ENCODE results near the gene PPP2R5D. TPM values are rescaled to one million over a fixed set of nuclear protein-coding genes. Genes with fewer than 3 reads are reported as not detected.
A peak's percentile ranks its signal among the peaks of the same experiment; 100 is the strongest.

Gene PPP2R5D
- total and polyA plus RNA-seq, 9 of the 15 experiments (the other 6 are each of a cell fraction or from before 2014, with no cell fraction given): 1.3 to 96.1 (median 38.4) TPM

GRCh38 chr6:43059168-43060033, 75.0 kb downstream of the PPP2R5D start, which contains the start of the genes KLC4 and MRPL2 (continued):
- peak in 1 of 2 experiments; percentile 55; a peak in 2 of 4 replicates for TF ChIP-seq RCOR1 (IDR thresholded peaks at IDR 0.05; ENCODE audit: borderline replicate concordance in 1 of 2, low read depth in 2 of 2, low read length in 2 of 2)
- no peak for TF ChIP-seq ZC3H4 (CRISPR knock-in tag; IDR thresholded peaks at IDR 0.05; ENCODE audit: borderline replicate concordance)
- TF ChIP-seq TEAD1 (CRISPR knock-in tag; IDR thresholded peaks at IDR 0.05): no peak
- TF ChIP-seq TCF3 (CRISPR knock-in tag; IDR thresholded peaks at IDR 0.05): no peak
- TF ChIP-seq KDM1A (IDR thresholded peaks at IDR 0.05): no peak
- peak; percentile 47 for TF ChIP-seq FOS (IDR thresholded peaks at IDR 0.05; ENCODE audit: extremely low read depth, insufficient read length)
- no peak for TF ChIP-seq CC2D1A (IDR thresholded peaks at IDR 0.05)
- TF ChIP-seq FUS (optimal IDR thresholded peaks at IDR 0.05; ENCODE audit: low read depth, low read length): no peak
- no peak; the same call in 1 of the 2 replicates for TF ChIP-seq SMAD3 (CRISPR knock-in tag; conservative IDR thresholded peaks at IDR 0.05)
- no peak for TF ChIP-seq SIRT6 (IDR thresholded peaks at IDR 0.05; ENCODE audit: low read depth, low read length)
- peak; percentile 75; the same call in 1 of the 2 replicates for TF ChIP-seq HLTF (IDR thresholded peaks at IDR 0.05)
- TF ChIP-seq ZNF316 (IDR thresholded peaks at IDR 0.05): no peak
- TF ChIP-seq SLC30A9 (CRISPR knock-in tag; IDR thresholded peaks at IDR 0.05): no peak
- no peak for TF ChIP-seq ZBTB5 (IDR thresholded peaks at IDR 0.05)
- TF ChIP-seq CBFB (CRISPR knock-in tag; IDR thresholded peaks at IDR 0.05): no peak
- 0 out of 2 replicates have a peak, but pooled peaks have one; percentile 35 for TF ChIP-seq HDAC6 (IDR thresholded peaks at IDR 0.05; ENCODE audit: low read depth, low read length)
- no peak for TF ChIP-seq KLF10 (CRISPR knock-in tag; IDR thresholded peaks at IDR 0.05)
- no peak for TF ChIP-seq SRSF3 (IDR thresholded peaks at IDR 0.05; ENCODE audit: insufficient read depth, low read length)
- no peak for TF ChIP-seq BRCA1 (IDR thresholded peaks at IDR 0.05)
- TF ChIP-seq BRCA1 (CRISPR knock-in tag; IDR thresholded peaks at IDR 0.05): no peak
- TF ChIP-seq PRPF4 (IDR thresholded peaks at IDR 0.05; ENCODE audit: insufficient read depth, low read depth, low read length, poor library complexity, severe bottlenecking): no peak
- TF ChIP-seq BACH1 (tag; IDR thresholded peaks at IDR 0.05): no peak
- TF ChIP-seq ZNF324 (CRISPR knock-in tag; IDR thresholded peaks at IDR 0.05): no peak
- TF ChIP-seq ZFP91 (CRISPR knock-in tag; IDR thresholded peaks at IDR 0.05): peak; percentile 100
- no peak for TF ChIP-seq ZNF695 (CRISPR knock-in tag; IDR thresholded peaks at IDR 0.05)
- peak; percentile 49; the same call in 1 of the 2 replicates for TF ChIP-seq GTF2F1 (IDR thresholded peaks at IDR 0.05; ENCODE audit: low read depth, low read length)
- TF ChIP-seq ZNF24 (IDR thresholded peaks at IDR 0.05): no peak
- TF ChIP-seq JUND (IDR thresholded peaks at IDR 0.05; ENCODE audit: borderline replicate concordance, low read depth, low read length): peak; percentile 82
- no peak; the same call in 2 of the 3 replicates for TF ChIP-seq JUND (tag; IDR thresholded peaks at IDR 0.05; ENCODE audit: borderline replicate concordance, low read depth, low read length)

Data from K562 (cell line).